GM23248 (cell line): ENCODE measurements around the gene PJA1.

Source experiments
- EZH2 ChIP-seq: fragments of 200-600 bp; sonication (generic); IDR thresholded peaks from 2 replicates; pipeline ENCODE4 v1.6.1; 2018; ENCODE audit warnings: antibody characterized with exemption, mild to moderate bottlenecking; ENCODE audit not compliant: insufficient read depth, poor library complexity, severe bottlenecking
- EZH2phosphoT487 ChIP-seq: fragments of 200-600 bp; sonication (generic); IDR thresholded peaks from 2 replicates; pipeline ENCODE4 v1.6.1; 2018; ENCODE audit warnings: antibody characterized with exemption, moderate library complexity, mild to moderate bottlenecking, low read depth; ENCODE audit not compliant: insufficient read depth

DNA sequence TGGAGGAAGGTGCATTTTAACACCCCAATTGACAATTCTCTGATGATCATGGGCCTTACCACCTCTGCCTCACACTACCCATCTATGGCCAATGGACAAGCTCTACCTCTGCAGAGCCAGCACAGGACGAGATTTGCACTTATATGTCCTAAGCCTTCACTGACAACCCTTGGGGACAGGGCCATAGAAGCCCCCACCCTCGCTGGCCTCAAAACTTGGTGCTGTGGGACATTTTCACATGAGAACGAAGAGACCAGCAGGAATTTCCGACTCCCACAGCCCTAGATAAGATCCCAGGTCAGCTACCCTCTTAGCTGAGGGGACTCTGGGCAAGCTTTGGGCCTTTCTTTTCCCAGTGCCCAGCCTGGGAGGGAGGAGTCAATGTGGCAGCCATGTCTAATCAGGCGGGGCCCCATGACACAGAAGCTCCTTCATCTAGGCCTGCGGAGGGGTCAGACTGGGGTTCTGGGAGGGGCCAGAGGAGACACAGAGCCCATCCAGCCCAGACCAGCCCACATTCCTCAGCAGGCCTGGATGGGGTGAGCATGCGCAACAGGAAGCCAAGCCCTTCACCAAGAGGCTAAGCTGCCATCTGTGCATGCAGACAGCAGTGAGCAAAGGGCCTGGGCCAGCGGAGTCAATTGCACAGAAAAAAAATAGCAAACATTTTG, 12.1 kb downstream of the PJA1 start:
- no peak for TF ChIP-seq EZH2
- TF ChIP-seq EZH2phosphoT487: no peak
